Activated T-cell treated with anti-CD3 and anti-CD28 coated beads for 4 hours (primary cell): ENCODE results near the gene CENPL.
A peak's percentile ranks its signal among the peaks of the same experiment; 100 is the strongest.
"Not testable (repeated sequence)": the region's sequence is repeated elsewhere in the genome, so short reads cannot be mapped to it uniquely, and the experiment has no call there.

ENCODE experiments used
- DNase-seq: peaks from one replicate; pipeline ENCODE4 v3.0.0-alpha.2; 2020

The CENPL gene

GRCh38 chr1:173824315-173825081, at the start of gene CENPL, which contains the start of gene DARS2:
TSS of gene CENPL (minus strand) at chr1:173824883. CDS start at chr1:173811299, 13,584 bp downstream.
TSS of gene DARS2 (plus strand) at chr1:173824673. CDS start at chr1:173825230, 557 bp downstream.
- DNase-seq: peak; percentile 83

- DNase-seq: no peak
These were observed 46.8 kb upstream of the CENPL start for GRCh38 chr1:173871500-173871899.

- no peak for DNase-seq
These were observed 46.4 kb upstream of the CENPL start for GRCh38 chr1:173871091-173871490.

GRCh38 chr1:173870252-173871075, 45.8 kb upstream of the CENPL start:
- DNase-seq: no peak

- no peak for DNase-seq
These were observed 44.3 kb upstream of the CENPL start for GRCh38 chr1:173869021-173869359.

GRCh38 chr1:173868266-173869020, 43.8 kb upstream of the CENPL start, which contains the start of gene ZBTB37:
TSS of gene ZBTB37 (plus strand) at chr1:173868380. CDS start at chr1:173870226, 1,846 bp downstream.
- DNase-seq: peak; percentile 93

- peak; percentile 99 for DNase-seq
These were observed 43.1 kb upstream of the CENPL start, which contains the start of gene GAS5 for GRCh38 chr1:173867753-173868265. TSS of gene GAS5 (minus strand) at chr1:173867989.

GRCh38 chr1:173867141-173867752, 42.6 kb upstream of the CENPL start:
- DNase-seq: no peak

- DNase-seq: no peak
These were observed 41.9 kb upstream of the CENPL start for GRCh38 chr1:173866413-173867115.

GRCh38 chr1:173865468-173866164, 40.9 kb upstream of the CENPL start:
- no peak for DNase-seq

GRCh38 chr1:173864179-173864867, 39.6 kb upstream of the CENPL start:
- DNase-seq: no peak

GRCh38 chr1:173863224-173864161, 38.8 kb upstream of the CENPL start:
- no peak for DNase-seq

GRCh38 chr1:173862769-173863223, 38.1 kb upstream of the CENPL start:
- no peak for DNase-seq

GRCh38 chr1:173862146-173862768, 37.6 kb upstream of the CENPL start:
- not testable (repeated sequence) for DNase-seq

- DNase-seq: no peak
These were observed 37.1 kb upstream of the CENPL start for GRCh38 chr1:173861731-173862145.

GRCh38 chr1:173860065-173860464, 35.4 kb upstream of the CENPL start:
- no peak for DNase-seq

GRCh38 chr1:173859547-173859946, 34.9 kb upstream of the CENPL start:
- DNase-seq: not testable (repeated sequence)

- no peak for DNase-seq
These were observed 32.8 kb upstream of the CENPL start for GRCh38 chr1:173857363-173857917.
